ENCODE measurements around the gene MTF2. TPM values are rescaled to one million over a fixed set of nuclear protein-coding genes. Genes with fewer than 3 reads are reported as not detected.

Gene MTF2
- total and polyA plus RNA-seq, 9 of the 15 experiments (the other 6 are each of a cell fraction or from before 2014, with no cell fraction given): 29.3 to 124 (median 57.7) TPM

- in situ Hi-C loops (cut with MboI) (no loop called here), intact Hi-C loops (cut with micrococcal nuclease) (no loop called here)
- Histone ChIP-seq H3K9me3 (replicated peaks; ENCODE audit: control insufficient read depth, insufficient read depth, low read depth, low read length) (no peaks in the 10 kb centered on the region), H3K27ac (ENCODE audit: extremely low read depth, low read depth, low read length) (peak overlapping the region; percentile 38; the same call in 2 of the 3 replicates), H4K20me1 (replicated peaks; ENCODE audit: control insufficient read depth, insufficient read depth, low read length) (no peaks in the 10 kb centered on the region), H3K27me3 (ENCODE audit: control insufficient read depth in 2 of 2, insufficient read depth in 2 of 2, low read length in 2 of 2) (no peaks in the 10 kb centered on the region), H3K4me1 (replicated peaks in 1 of 2; ENCODE audit: control insufficient read depth in 2 of 2, insufficient read depth in 2 of 2, low read length in 2 of 2) (peaks cover 0 to 3% of the 10 kb centered on the region in 2 experiments; a peak in 1 of 5 replicates), H2AFZ (ENCODE audit: low read depth, low read length) (peak overlapping the region; percentile 97), H3K79me2 (ENCODE audit: control insufficient read depth, insufficient read depth, low read length) (no peaks in the 10 kb centered on the region), H3K9ac (ENCODE audit: insufficient read depth in 1 of 2, low read depth in 2 of 2, low read length in 2 of 2) (peak overlapping the region in 1 of 2 experiments; percentile 52; a peak in 2 of 4 replicates), H3K36me3 (ENCODE audit: control insufficient read depth, insufficient read depth, low read length) (no peaks in the 10 kb centered on the region), H3K4me2 (ENCODE audit: insufficient read depth, low read length) (peak overlapping the region; percentile 72), H3K9me1 (ENCODE audit: control insufficient read depth, insufficient read depth, low read length) (no peaks in the 10 kb centered on the region), H3K4me3 (peak overlapping the region; percentile 29)
- peak; percentile 42 for FAIRE-seq
- ChIA-PET POLR2A (interaction anchor here (0.6 to 1.4 kb wide), 5 partner anchors 9 to 52 kb away, joined by 3 to 6 read pairs (median 4); partner anchors contain the start of gene MTF2), CTCF (ENCODE audit: low intra/inter-chr PET ratio) (no interaction called here)
- no TSS peak for BruUV-seq (replicated peaks)
- 24% methylated on average over 10 of the region's 10 CpGs for WGBS (ENCODE audit: insufficient coverage, low coverage, missing lambda C conversion rate)
- DNase-seq (ENCODE audit: extremely low read depth in 1 of 4, low spot score in 3 of 4): peak in 1 of 4 experiments; percentile 24
- peak; percentile 83 for ATAC-seq
- 0 out of 2 replicates have a peak, but pooled peaks have one; percentile 37 for TF ChIP-seq BCOR (IDR thresholded peaks at IDR 0.05)
- peak in 1 of 2 experiments; percentile 74; a peak in 2 of 4 replicates for TF ChIP-seq ARNT (IDR thresholded peaks at IDR 0.05)
- TF ChIP-seq EP400 (IDR thresholded peaks at IDR 0.05): peak; percentile 37; the same call in 1 of the 2 replicates
- no peak for TF ChIP-seq POLR3A (IDR thresholded peaks at IDR 0.05; ENCODE audit: borderline replicate concordance, extremely low read depth, insufficient read depth, insufficient read length)
- TF ChIP-seq ZBTB40 (IDR thresholded peaks at IDR 0.05): 0 out of 2 replicates have a peak, but pooled peaks have one; percentile 23
- no peak for TF ChIP-seq ZBTB40 (CRISPR knock-in tag; IDR thresholded peaks at IDR 0.05)
- no peak for TF ChIP-seq SMC3 (conservative IDR thresholded peaks at IDR 0.05; ENCODE audit: insufficient read depth, low read depth, low read length)
- TF ChIP-seq RBM17 (IDR thresholded peaks at IDR 0.05; ENCODE audit: borderline replicate concordance, low read depth, low read length): no peak
- no peak for TF ChIP-seq RAD51 (IDR thresholded peaks at IDR 0.05; ENCODE audit: borderline replicate concordance, low read depth)
Observed at GRCh38 chr1:93042187-93043056, 36.7 kb upstream of the MTF2 start.

Measured in K562 (cell line).